HepG2 (cell line): ENCODE data around the gene RGS8.

Experiments
- ATF7 ChIP-seq, 2 experiments: fragments of 450-650 bp in 1 of 2; sonication (generic) in 1 of 2; formaldehyde crosslinking in 1 of 2; IDR thresholded peaks; 2 replicates each; pipeline versions ENCODE4 v1.4.0 to v1.6.1; 2016 to 2020; ENCODE audit warnings: antibody characterized with exemption in 1 of 2, mild to moderate bottlenecking in 1 of 2, missing genetic modification reagents in 1 of 2
- CBFB ChIP-seq: sonication (generic); formaldehyde crosslinking; IDR thresholded peaks from 2 replicates; pipeline ENCODE4 v1.4.0; 2020; ENCODE audit warnings: missing genetic modification reagents
- TAF1 ChIP-seq: sonication (generic); formaldehyde crosslinking; IDR thresholded peaks from 2 replicates; pipeline ENCODE4 v1.4.0; 2020; ENCODE audit warnings: missing genetic modification reagents
- ZNF704 ChIP-seq: sonication (generic); formaldehyde crosslinking; IDR thresholded peaks from 2 replicates; pipeline ENCODE4 v1.8.1; 2023; ENCODE audit warnings: mild to moderate bottlenecking, inconsistent platforms, moderate library complexity, missing genetic modification reagents, borderline replicate concordance

- TF ChIP-seq CBFB (CRISPR knock-in tag) (no peak), ATF7 (IDR thresholded peaks at IDR 0.05) (no peak), ATF7 (CRISPR knock-in tag; IDR thresholded peaks at IDR 0.05) (no peak), ZNF704 (CRISPR knock-in tag) (no peak), TAF1 (CRISPR knock-in tag) (no peak)
These were observed 31.1 kb upstream of the RGS8 start for GRCh38 chr1:182715531-182715930.
